HG02938 (cell line): ENCODE results near the gene ABI3.
"Not testable (repeated sequence)": the region's sequence is repeated elsewhere in the genome, so short reads cannot be mapped to it uniquely, and the experiment has no call there.

Experiments used
- ATAC-seq: cut with Tn5 transposase; IDR thresholded peaks from one replicate; pipeline ENCODE4 v1.9.1; 2021; ENCODE audit warnings: mild to moderate bottlenecking, moderate library complexity; ENCODE audit not compliant: unreplicated experiment

ABI3 gene

GRCh38 chr17:49249292-49249794, 38.8 kb downstream of the ABI3 start:
- no peak for ATAC-seq

GRCh38 chr17:49249890-49250522, 39.5 kb downstream of the ABI3 start:
- ATAC-seq = no peak

GRCh38 chr17:49252148-49252695, 41.7 kb downstream of the ABI3 start:
- no peak for ATAC-seq

- no peak for ATAC-seq
Observed at GRCh38 chr17:49254066-49254465, 43.6 kb downstream of the ABI3 start.

- no peak for ATAC-seq
Observed at GRCh38 chr17:49255125-49255524, 44.6 kb downstream of the ABI3 start.

GRCh38 chr17:49258394-49258793, 47.9 kb downstream of the ABI3 start:
- no peak for ATAC-seq

GRCh38 chr17:49259663-49260010, 49.1 kb downstream of the ABI3 start:
- ATAC-seq = no peak

- ATAC-seq = no peak
Observed at GRCh38 chr17:49260011-49260816, 49.7 kb downstream of the ABI3 start.

- ATAC-seq = no peak
Observed at GRCh38 chr17:49260817-49261291, 50.3 kb downstream of the ABI3 start.

GRCh38 chr17:49261540-49261939, 51.0 kb downstream of the ABI3 start:
- ATAC-seq = not testable (repeated sequence)

- ATAC-seq = no peak
Observed at GRCh38 chr17:49266233-49266632, 55.7 kb downstream of the ABI3 start.

- ATAC-seq = no peak
Observed at GRCh38 chr17:49267912-49268311, 57.4 kb downstream of the ABI3 start.

- no peak for ATAC-seq
Observed at GRCh38 chr17:49269356-49269755, 58.8 kb downstream of the ABI3 start.
